K562 (cell line): Measurements from ENCODE around the gene ZNF382. TPM values are rescaled to one million over a fixed set of nuclear protein-coding genes. Genes with fewer than 3 reads are reported as not detected.
A peak's percentile ranks its signal among the peaks of the same experiment; 100 is the strongest.

Experiments
- ATF7 ChIP-seq: fragments of 450-650 bp; IDR thresholded peaks from 2 replicates; pipeline ENCODE4 v1.7.1; 2014; ENCODE audit warnings: mild to moderate bottlenecking, moderate library complexity
- BCOR ChIP-seq: fragments of 450-650 bp; IDR thresholded peaks from 2 replicates; pipeline ENCODE4 v1.6.1; 2016
- CBX2 ChIP-seq: fragments of 200-600 bp; sonication (generic); IDR thresholded peaks from one replicate; pipeline ENCODE4 v1.6.1; 2012; ENCODE audit warnings: mild to moderate bottlenecking, low read length, inconsistent platforms; ENCODE audit not compliant: insufficient read depth, poor library complexity, severe bottlenecking
- CCAR2 ChIP-seq: fragments of 200-400 bp; formaldehyde crosslinking; IDR thresholded peaks from 2 replicates; pipeline ENCODE4 v1.6.1; 2017; ENCODE audit warnings: mild to moderate bottlenecking, low read depth, low read length
- GATAD2A ChIP-seq: fragments of 450-650 bp; IDR thresholded peaks from 2 replicates; pipeline ENCODE4 v1.6.1; 2017
- HMGN3 ChIP-seq: IDR thresholded peaks from 2 replicates; pipeline ENCODE4 v1.6.1; 2011; ENCODE audit warnings: borderline replicate concordance, low read depth, mild to moderate bottlenecking, mixed read lengths, low read length; ENCODE audit not compliant: insufficient read length; ENCODE audit errors: extremely low read depth
- IRF1 ChIP-seq: sonication (generic); formaldehyde crosslinking; IDR thresholded peaks from 2 replicates; pipeline ENCODE4 v1.8.0; 2022; ENCODE audit warnings: missing genetic modification reagents, mild to moderate bottlenecking, borderline replicate concordance
- KAT2B ChIP-seq: IDR thresholded peaks from one replicate; pipeline ENCODE4 v1.6.1; 2012; ENCODE audit warnings: low read depth, mild to moderate bottlenecking, control low read depth, inconsistent platforms, low read length, moderate library complexity
- KLF10 ChIP-seq: fragments of 250-450 bp; sonication (Bioruptor Pico); IDR thresholded peaks from 2 replicates; pipeline ENCODE4 v1.6.1; 2021; ENCODE audit warnings: matching md5 sums
- MED1 ChIP-seq: sonication (generic); formaldehyde crosslinking; IDR thresholded peaks from 2 replicates; pipeline ENCODE4 v1.8.1; 2023; ENCODE audit warnings: missing genetic modification reagents, borderline replicate concordance
- MYNN ChIP-seq, 2 experiments: sonication (generic); formaldehyde crosslinking in 1 of 2; IDR thresholded peaks; 2 replicates each; pipeline versions ENCODE4 v1.5.0 to v1.6.1; 2016 to 2020; ENCODE audit warnings: antibody characterized with exemption in 1 of 2, missing genetic modification reagents in 1 of 2
- ZBTB7A ChIP-seq: IDR thresholded peaks from 2 replicates; pipeline ENCODE4 v1.6.1; 2011; ENCODE audit warnings: low read depth, mild to moderate bottlenecking, low read length, moderate library complexity, borderline replicate concordance; ENCODE audit not compliant: control insufficient read depth
- ZC3H11A ChIP-seq: IDR thresholded peaks from 2 replicates; pipeline ENCODE4 v1.6.1; 2012; ENCODE audit warnings: low read depth, low read length, improper control_type of control experiment
- ZFP30 ChIP-seq: fragments of 250-450 bp; sonication (Bioruptor Pico); IDR thresholded peaks from 2 replicates; pipeline ENCODE4 v1.8.0; 2022; ENCODE audit warnings: moderate library complexity, mild to moderate bottlenecking, inconsistent platforms, borderline replicate concordance
- ZNF121 ChIP-seq: sonication (generic); formaldehyde crosslinking; conservative IDR thresholded peaks from 2 replicates; pipeline ENCODE4 v1.8.0; 2022; ENCODE audit warnings: missing genetic modification reagents
- ZNF407 ChIP-seq: fragments of 450-650 bp; IDR thresholded peaks from 2 replicates; pipeline ENCODE4 v1.6.1; 2016; ENCODE audit warnings: low read depth
- ZNF551 ChIP-seq: fragments of 250-450 bp; sonication (Bioruptor Pico); IDR thresholded peaks from 2 replicates; pipeline ENCODE4 v1.5.0; 2021; ENCODE audit warnings: mild to moderate bottlenecking, moderate library complexity
- ZNF764 ChIP-seq: fragments of 250-450 bp; sonication (Bioruptor Pico); IDR thresholded peaks from 2 replicates; pipeline ENCODE4 v1.4.0; 2020; ENCODE audit warnings: low read depth, mild to moderate bottlenecking, moderate library complexity
- ZSCAN32 ChIP-seq: fragments of 450-650 bp; formaldehyde crosslinking; IDR thresholded peaks from 2 replicates; pipeline ENCODE4 v1.4.0; 2020; ENCODE audit warnings: mild to moderate bottlenecking, moderate library complexity
- polyA plus RNA-seq, 8 experiments: library from polyadenylated mRNA; depleted of rRNA in 4 of 8; stranded (reverse) in 5 of 8; unstranded in 3 of 8; fragments of >200 nt; fragmentation: Nextera tagmentation in 2 of 8; fragmentation: Illumina TruSeq in 1 of 8; extraction: Ambion mirVana in 2 of 8; extraction: Trizol in 1 of 8; gene quantifications; 2 replicates each; pipeline versions ENCODE4 v1.2.1 to v1.2.3, GENCODE V29; 2011 to 2014; ENCODE audit warnings: inconsistent platforms in 1 of 8, missing spikeins in 1 of 8
- total RNA-seq, 7 experiments: library from RNA; depleted of rRNA in 6 of 7; stranded (reverse); fragments of >200 nt in 6 of 7; fragmentation: Illumina TruSeq in 2 of 7; extraction: Trizol in 2 of 7; gene quantifications; 2 replicates each; pipeline versions ENCODE4 v1.2.1 to v1.2.3, GENCODE V29; 2011 to 2021; ENCODE audit warnings: low replicate concordance in 1 of 7

ZNF382 gene
- total and polyA plus RNA-seq, 9 of the 15 experiments (the other 6 are each of a cell fraction or from before 2014, with no cell fraction given), result 0.04 to 0.27 (median 0.16) TPM; not detected in 5

GRCh38 chr19:36573020-36573894 lies 31.9 kb upstream of the ZNF382 start, which contains the start of gene ZNF529 (continued):
- TF ChIP-seq IRF1 (CRISPR knock-in tag) (no peak), KLF10 (CRISPR knock-in tag) (no peak), ZNF764 (CRISPR knock-in tag) (no peak), MYNN (IDR thresholded peaks at IDR 0.05) (no peak), MYNN (CRISPR knock-in tag; IDR thresholded peaks at IDR 0.05) (no peak), BCOR (no peak; the same call in none of the 2 replicates), CBX2 (no peak), ZNF121 (CRISPR knock-in tag) (no peak), CCAR2 (no peak), KAT2B (no peak), ATF7 (peak; percentile 94), ZBTB7A (peak; percentile 97), ZFP30 (no peak), ZSCAN32 (no peak), ZC3H11A (no peak), MED1 (CRISPR knock-in tag) (no peak), HMGN3 (peak; percentile 63), GATAD2A (no peak; the same call in 1 of the 2 replicates), ZNF551 (no peak), ZNF407 (no peak)
